HuH-7.5 (cell line): Measurements from ENCODE around the gene ACSL5.

Experiments
- DNase-seq: peaks from one replicate; pipeline ENCODE4 v3.0.0; 2011; ENCODE audit warnings: low spot score

ACSL5 gene

DNA sequence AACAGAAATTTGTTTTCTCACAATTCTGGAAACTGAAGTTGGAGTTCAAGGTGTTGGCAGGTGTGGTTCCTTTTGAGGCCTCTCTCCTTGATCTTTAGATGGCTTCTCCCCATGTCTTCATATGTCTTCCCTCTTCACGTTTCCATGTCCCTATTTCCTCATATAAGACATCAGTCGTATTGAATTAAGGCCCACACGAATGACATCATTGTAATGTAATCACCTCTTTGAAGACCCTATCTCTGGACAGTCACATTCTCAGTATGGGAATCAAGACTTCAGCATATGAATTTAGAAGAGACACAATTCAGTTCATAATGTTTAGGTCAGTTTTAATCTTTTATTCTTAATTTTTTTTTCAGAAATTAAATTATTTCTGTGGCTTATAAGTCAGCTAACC is 92.9 kb downstream of the ACSL5 start:
- no peak for DNase-seq

DNA sequence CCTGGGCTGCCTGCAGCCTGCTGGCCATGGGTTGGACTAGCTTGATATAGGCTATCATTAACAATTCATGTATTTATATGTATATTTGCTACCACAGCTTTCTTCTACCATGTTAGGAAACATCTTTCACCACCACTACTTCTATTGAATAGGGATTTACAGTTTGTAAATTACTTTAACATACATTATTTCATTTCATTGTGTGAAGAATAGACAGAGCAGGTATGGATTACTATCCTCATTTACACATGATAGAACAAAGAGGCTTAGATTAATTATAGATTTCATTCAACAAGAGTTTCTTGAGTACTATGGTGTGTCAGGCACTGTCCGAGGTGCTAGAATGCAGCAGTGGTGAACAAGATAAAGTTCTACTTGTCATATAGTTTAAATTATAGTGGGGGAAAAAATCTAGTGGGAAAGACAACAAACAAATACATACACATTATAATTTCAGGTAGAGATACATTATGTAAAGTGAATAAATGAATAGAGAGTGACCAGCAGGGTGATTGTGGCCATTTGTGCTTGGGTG is 93.7 kb downstream of the ACSL5 start:
- DNase-seq: no peak

DNA sequence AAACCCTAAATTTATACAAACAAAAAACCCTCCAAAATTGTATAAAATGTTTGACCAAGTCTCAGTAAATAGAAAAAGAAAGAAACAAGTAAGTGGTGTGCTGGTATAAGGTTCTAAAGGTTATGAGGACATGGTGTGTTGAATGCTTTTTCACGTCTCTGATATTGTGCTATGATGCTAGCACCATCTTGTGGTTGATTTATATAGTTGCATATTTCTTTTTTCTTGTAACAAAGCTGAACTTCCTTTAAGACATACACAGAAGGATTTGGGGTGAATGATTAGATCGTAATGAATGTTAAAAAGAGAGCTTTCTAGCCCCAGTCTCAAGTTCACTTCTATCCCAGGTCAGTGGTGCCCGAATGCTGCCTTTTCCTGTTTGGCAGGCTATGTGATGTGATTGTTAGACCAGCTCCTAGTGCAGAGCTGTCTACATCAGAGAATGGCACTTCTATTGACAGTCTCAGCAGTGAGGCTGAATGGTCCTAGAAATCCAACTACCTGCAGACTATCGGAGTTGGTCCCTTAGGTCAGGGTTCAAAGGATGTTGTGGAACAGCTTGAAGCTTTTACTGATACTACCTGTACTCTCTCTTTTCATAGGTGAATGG is 98.1 kb downstream of the ACSL5 start:
- peak; percentile 36 for DNase-seq

DNA sequence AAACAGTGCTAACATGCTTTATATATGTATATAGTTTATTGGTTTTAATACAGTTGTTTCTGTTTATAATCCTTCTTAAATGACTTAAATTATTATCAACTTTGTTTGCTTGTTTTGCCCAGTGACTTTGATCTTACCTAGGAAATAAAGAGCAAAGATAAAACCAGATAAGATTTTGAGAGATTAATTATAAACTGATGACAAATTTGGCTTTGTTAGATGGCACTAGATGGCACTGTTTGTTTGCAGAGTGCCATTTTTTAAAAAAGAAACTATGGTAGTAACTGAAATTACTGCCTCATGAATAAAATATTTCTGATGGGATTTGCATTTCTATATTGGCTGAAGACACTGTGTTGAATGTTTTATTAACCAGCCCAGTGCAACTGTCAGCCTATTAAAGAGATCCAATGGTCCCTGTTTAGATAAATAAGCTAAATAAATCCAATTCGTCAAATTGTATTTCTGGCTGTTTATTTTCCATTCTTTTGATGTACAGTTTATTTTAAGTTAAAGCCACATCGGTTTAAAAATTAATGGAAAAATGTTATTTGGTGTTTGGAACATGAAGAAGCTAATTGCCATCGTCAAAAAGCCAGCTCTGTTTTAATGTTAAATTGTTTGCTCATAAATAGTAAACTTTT is 101.8 kb downstream of the ACSL5 start:
- no peak for DNase-seq
